Measurements from ENCODE around the gene SCNN1A. TPM values are rescaled to one million over a fixed set of nuclear protein-coding genes. Genes with fewer than 3 reads are reported as not detected.

The SCNN1A gene
- total RNA-seq, 1 experiment from 2014 or later, result 17.1 TPM

DNA sequence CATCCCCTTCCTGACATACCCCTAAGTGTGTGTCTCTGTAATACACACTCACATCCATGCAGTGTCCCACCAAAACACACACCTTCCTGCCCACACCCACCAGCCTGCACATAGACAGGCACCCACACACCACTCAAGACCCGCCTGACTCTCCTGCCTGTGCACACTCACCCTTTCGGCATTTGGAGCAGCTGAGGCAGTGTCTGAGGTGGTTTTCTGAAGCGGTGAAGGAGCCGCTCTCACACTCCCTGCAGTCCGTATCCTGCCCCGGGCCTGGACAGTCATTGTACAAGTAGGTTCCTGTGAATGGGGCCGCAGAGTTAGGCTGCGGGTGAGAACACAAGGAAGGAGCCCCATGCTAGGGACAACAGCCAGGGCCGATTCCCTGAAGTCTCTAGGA is 41.8 kb downstream of the SCNN1A start:
- peaks cover 9% of the 10 kb centered on the region for H3K36me3 ChIP-seq (ENCODE audit: control insufficient read depth, insufficient read depth, low read length)

DNA sequence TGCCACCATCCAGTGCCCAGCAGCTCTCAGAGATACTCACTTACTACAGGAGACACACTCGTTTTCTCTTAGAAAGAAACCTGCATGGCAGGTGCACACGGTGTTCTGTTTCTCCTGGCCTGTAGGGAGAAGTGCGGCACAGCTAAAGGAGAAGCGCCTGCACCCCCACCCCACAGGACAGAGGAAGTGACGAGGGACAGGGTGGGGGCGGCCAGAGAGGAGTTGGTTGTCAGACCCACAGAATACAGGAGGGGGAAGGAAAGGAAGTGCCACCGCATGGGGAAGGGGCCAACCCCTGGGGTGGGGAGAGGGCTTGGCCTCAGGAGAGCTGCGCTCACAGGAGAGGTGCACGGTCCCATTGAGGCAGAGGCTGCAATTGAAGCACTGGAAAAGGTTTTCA is 42.3 kb downstream of the SCNN1A start:
- Histone ChIP-seq H3K27me3 (ENCODE audit: control insufficient read depth, insufficient read depth, low read length) (no peaks in the 10 kb centered on the region), H3K9me3 (ENCODE audit: control insufficient read depth, insufficient read depth, low read depth, low read length) (no peaks in the 10 kb centered on the region), H3K4me1 (ENCODE audit: control insufficient read depth, insufficient read depth, low read length) (peaks cover 49% of the 10 kb centered on the region), H3K4me3 (ENCODE audit: low read depth in 2 of 2, low read length in 2 of 2) (no peak overlapping the region), H3K27ac (ENCODE audit: low read length) (no peak overlapping the region), H3K36me3 (ENCODE audit: control insufficient read depth, insufficient read depth, low read length) (peaks cover 9% of the 10 kb centered on the region)
- POLR2A ChIA-PET, result no interaction called here
- no peak for TF ChIP-seq SIN3A (IDR thresholded peaks at IDR 0.05; ENCODE audit: borderline replicate concordance, insufficient read depth, low read depth, low read length)
- TF ChIP-seq, protein P1, sequence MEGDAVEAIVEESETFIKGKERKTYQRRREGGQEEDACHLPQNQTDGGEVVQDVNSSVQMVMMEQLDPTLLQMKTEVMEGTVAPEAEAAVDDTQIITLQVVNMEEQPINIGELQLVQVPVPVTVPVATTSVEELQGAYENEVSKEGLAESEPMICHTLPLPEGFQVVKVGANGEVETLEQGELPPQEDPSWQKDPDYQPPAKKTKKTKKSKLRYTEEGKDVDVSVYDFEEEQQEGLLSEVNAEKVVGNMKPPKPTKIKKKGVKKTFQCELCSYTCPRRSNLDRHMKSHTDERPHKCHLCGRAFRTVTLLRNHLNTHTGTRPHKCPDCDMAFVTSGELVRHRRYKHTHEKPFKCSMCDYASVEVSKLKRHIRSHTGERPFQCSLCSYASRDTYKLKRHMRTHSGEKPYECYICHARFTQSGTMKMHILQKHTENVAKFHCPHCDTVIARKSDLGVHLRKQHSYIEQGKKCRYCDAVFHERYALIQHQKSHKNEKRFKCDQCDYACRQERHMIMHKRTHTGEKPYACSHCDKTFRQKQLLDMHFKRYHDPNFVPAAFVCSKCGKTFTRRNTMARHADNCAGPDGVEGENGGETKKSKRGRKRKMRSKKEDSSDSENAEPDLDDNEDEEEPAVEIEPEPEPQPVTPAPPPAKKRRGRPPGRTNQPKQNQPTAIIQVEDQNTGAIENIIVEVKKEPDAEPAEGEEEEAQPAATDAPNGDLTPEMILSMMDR (IDR thresholded peaks at IDR 0.05), result no peak
- TF ChIP-seq REST (IDR thresholded peaks at IDR 0.05; ENCODE audit: insufficient read depth in 1 of 2, low read depth in 2 of 2, low read length in 1 of 2), result no peak
- no peak for TF ChIP-seq TCF7L2 (IDR thresholded peaks at IDR 0.05; ENCODE audit: low read depth, low read length)
- TF ChIP-seq POLR2AphosphoS5 (IDR thresholded peaks at IDR 0.05; ENCODE audit: low read depth, low read length), result no peak
- DNase-seq (ENCODE audit: low read depth, low spot score), result no peak
- CTCF ChIA-PET, result no interaction called here
- intact Hi-C loops (cut with micrococcal nuclease; ENCODE audit: unreplicated experiment), result no loop called here
- in situ Hi-C loops (cut with HindIII; ENCODE audit: low pct_unique_long_range_greater_than_20kb, low sequenced_read_pairs), result no loop called here
- ATAC-seq, result no peak
- no TSS peak for BruUV-seq (replicated peaks)

More for the DNA sequence above, 41.8 kb downstream of the SCNN1A start:
- no TSS peak for BruUV-seq (replicated peaks)
- Histone ChIP-seq H3K4me3 (ENCODE audit: low read depth in 2 of 2, low read length in 2 of 2) (no peak overlapping the region), H3K27me3 (ENCODE audit: control insufficient read depth, insufficient read depth, low read length) (no peaks in the 10 kb centered on the region), H3K4me1 (ENCODE audit: control insufficient read depth, insufficient read depth, low read length) (peaks cover 52% of the 10 kb centered on the region), H3K27ac (ENCODE audit: low read length) (peak overlapping the region; percentile 99), H3K9me3 (ENCODE audit: control insufficient read depth, insufficient read depth, low read depth, low read length) (no peaks in the 10 kb centered on the region)
- ChIA-PET CTCF (no interaction called here), POLR2A (interaction anchor here (0.6 kb wide), 1 partner anchor 39 kb away, joined by 3 read pairs; no protein-coding TSS in a partner anchor)
- in situ Hi-C loops (cut with HindIII; ENCODE audit: low pct_unique_long_range_greater_than_20kb, low sequenced_read_pairs) (no loop called here), intact Hi-C loops (cut with micrococcal nuclease; ENCODE audit: unreplicated experiment) (no loop called here)
- DNase-seq (ENCODE audit: low read depth, low spot score) (no peak), ATAC-seq (no peak)
- TF ChIP-seq REST (IDR thresholded peaks at IDR 0.05; ENCODE audit: insufficient read depth in 1 of 2, low read depth in 2 of 2, low read length in 1 of 2) (no peak), SIN3A (IDR thresholded peaks at IDR 0.05; ENCODE audit: borderline replicate concordance, insufficient read depth, low read depth, low read length) (no peak), POLR2AphosphoS5 (IDR thresholded peaks at IDR 0.05; ENCODE audit: low read depth, low read length) (no peak), TCF7L2 (IDR thresholded peaks at IDR 0.05; ENCODE audit: low read depth, low read length) (no peak)
- TF ChIP-seq, protein P1 (IDR thresholded peaks at IDR 0.05), result no peak
